IMR-90 (cell line): Measurements from ENCODE around the gene C12orf57. TPM values are rescaled to one million over a fixed set of nuclear protein-coding genes. Genes with fewer than 3 reads are reported as not detected.

Experiments used
- ATAC-seq: fragments of 200-7000 bp; cut with Tn5 transposase; 2 replicates; pipeline ENCODE4 v1.9.1; 2020; ENCODE audit warnings: low read depth, mild to moderate bottlenecking, moderate library complexity
- BruUV-seq: library from RNA; stranded (reverse); fragments of 400-500 nt; replicated peaks from 2 replicates; lab custom pipeline; 2021; lab: Mats Ljungman, UMichigan
- CTCF ChIA-PET: fragments of 300-600 bp; formaldehyde crosslinking; extraction: SDS; loops from one replicate; lab custom pipeline; 2021; ENCODE audit warnings: antibody characterized with exemption; lab: Yijun Ruan, JAX
- POLR2A ChIA-PET: fragments of 300-600 bp; sonication (Branson Sonifier 250); formaldehyde crosslinking; loops from one replicate; lab custom pipeline; 2022; ENCODE audit warnings: antibody characterized with exemption; ENCODE audit not compliant: unreplicated experiment; lab: Charles Lee
- DNase-seq: peaks from one replicate; pipeline ENCODE4 v3.0.0; 2013
- H2AFZ ChIP-seq: replicated peaks from 2 replicates; pipeline ENCODE3; 2013; ENCODE audit warnings: low read length, mild to moderate bottlenecking; ENCODE audit not compliant: poor library complexity
- H2AK5ac ChIP-seq: 2 replicates; pipeline ENCODE4 v1.6.1; 2013; ENCODE audit warnings: low read depth, low read length, inconsistent platforms
- H2AK9ac ChIP-seq: replicated peaks from 2 replicates; pipeline ENCODE3; 2013; ENCODE audit warnings: mild to moderate bottlenecking, low read depth, low read length, moderate library complexity; ENCODE audit not compliant: poor library complexity
- H2BK120ac ChIP-seq: 2 replicates; pipeline ENCODE4 v1.6.1; 2013; ENCODE audit warnings: low read depth, low read length, inconsistent platforms
- H2BK15ac ChIP-seq: 3 replicates; pipeline ENCODE4 v1.6.1; 2013; ENCODE audit warnings: low read depth, low read length, inconsistent platforms
- H2BK20ac ChIP-seq: 2 replicates; pipeline ENCODE4 v1.6.1; 2013; ENCODE audit warnings: low read depth, mild to moderate bottlenecking, inconsistent platforms, low read length, moderate library complexity
- H2BK5ac ChIP-seq: 2 replicates; pipeline ENCODE4 v1.6.1; 2013; ENCODE audit warnings: mild to moderate bottlenecking, low read depth, low read length, inconsistent platforms; ENCODE audit not compliant: poor library complexity, severe bottlenecking
- H3K14ac ChIP-seq: replicated peaks from 2 replicates; pipeline ENCODE4 v1.6.1; 2013; ENCODE audit warnings: low read depth, low read length, inconsistent platforms
- H3K18ac ChIP-seq: 2 replicates; pipeline ENCODE4 v1.6.1; 2013; ENCODE audit warnings: low read depth, low read length, control low read depth
- H3K23ac ChIP-seq: 2 replicates; pipeline ENCODE4 v1.6.1; 2013; ENCODE audit warnings: low read depth, low read length, inconsistent platforms
- H3K27ac ChIP-seq: 2 replicates; pipeline ENCODE4 v1.5.1; 2013; ENCODE audit warnings: mild to moderate bottlenecking, control low read depth, low read length; ENCODE audit not compliant: insufficient read depth
- H3K27me3 ChIP-seq: 2 replicates; pipeline ENCODE4 v1.6.1; 2013; ENCODE audit warnings: low read length; ENCODE audit not compliant: control insufficient read depth, insufficient read depth
- H3K36me3 ChIP-seq: 2 replicates; pipeline ENCODE4 v1.6.1; 2013; ENCODE audit warnings: low read length, mixed read lengths; ENCODE audit not compliant: control insufficient read depth, insufficient read depth
- H3K4ac ChIP-seq: 2 replicates; pipeline ENCODE4 v1.6.1; 2013; ENCODE audit warnings: low read depth, low read length, inconsistent platforms
- H3K4me1 ChIP-seq: 2 replicates; pipeline ENCODE4 v1.6.1; 2013; ENCODE audit warnings: low read length, mixed read lengths; ENCODE audit not compliant: control insufficient read depth, insufficient read depth
- H3K4me2 ChIP-seq: 2 replicates; pipeline ENCODE4 v1.6.1; 2013; ENCODE audit warnings: low read depth, mild to moderate bottlenecking, control low read depth, low read length, moderate library complexity
- H3K4me3 ChIP-seq: 2 replicates; pipeline ENCODE4 v1.5.1; 2013; ENCODE audit warnings: low read depth, mild to moderate bottlenecking, control low read depth, low read length, moderate library complexity; ENCODE audit not compliant: insufficient read depth
- H3K56ac ChIP-seq: 2 replicates; pipeline ENCODE4 v1.6.1; 2013; ENCODE audit warnings: low read length, inconsistent platforms; ENCODE audit not compliant: insufficient read depth; ENCODE audit errors: extremely low read depth
- H3K79me1 ChIP-seq, 2 experiments: 2 replicates each; pipeline ENCODE4 v1.6.1; 2013; ENCODE audit warnings: low read length in 2 of 2, inconsistent platforms in 1 of 2, low read depth in 1 of 2
- H3K9ac ChIP-seq: 2 replicates; pipeline ENCODE4 v1.6.1; 2013; ENCODE audit warnings: low read depth, low read length, control low read depth
- H3K9me1 ChIP-seq: 2 replicates; pipeline ENCODE4 v1.6.1; 2013; ENCODE audit warnings: low read length, inconsistent platforms; ENCODE audit not compliant: insufficient read depth
- H3K9me3 ChIP-seq: 2 replicates; pipeline ENCODE4 v1.6.1; 2013; ENCODE audit warnings: low read length; ENCODE audit not compliant: control insufficient read depth, insufficient read depth
- H4K20me1 ChIP-seq: 2 replicates; pipeline ENCODE4 v1.6.1; 2013; ENCODE audit warnings: low read length, inconsistent platforms; ENCODE audit not compliant: insufficient read depth
- H4K5ac ChIP-seq: 2 replicates; pipeline ENCODE4 v1.6.1; 2013; ENCODE audit warnings: mild to moderate bottlenecking, low read depth, low read length, control low read depth
- H4K8ac ChIP-seq, 2 experiments: 2 replicates each; pipeline ENCODE4 v1.6.1; 2013; ENCODE audit warnings: low read depth in 2 of 2, low read length in 2 of 2, control low read depth in 1 of 2, inconsistent platforms in 1 of 2
- H4K91ac ChIP-seq: 2 replicates; pipeline ENCODE4 v1.6.1; 2013; ENCODE audit warnings: low read depth, low read length, inconsistent platforms; ENCODE audit not compliant: insufficient read depth
- CEBPB ChIP-seq: IDR thresholded peaks from 2 replicates; pipeline ENCODE4 v1.6.1; 2012; ENCODE audit warnings: low read depth, low read length, improper control_type of control experiment
- CTCF ChIP-seq: conservative IDR thresholded peaks from 2 replicates; pipeline ENCODE4 v1.5.1; 2012; ENCODE audit warnings: mild to moderate bottlenecking, low read depth, low read length, improper control_type of control experiment
- ELK1 ChIP-seq: fragments of 150-350 bp; IDR thresholded peaks from 2 replicates; pipeline ENCODE4 v1.6.1; 2016; ENCODE audit warnings: low read depth, mild to moderate bottlenecking, low read length, moderate library complexity, borderline replicate concordance
- FOS ChIP-seq: fragments of 150-350 bp; IDR thresholded peaks from 2 replicates; pipeline ENCODE4 v1.6.1; 2016; ENCODE audit warnings: low read depth, low read length
- MAFK ChIP-seq: IDR thresholded peaks from 2 replicates; pipeline ENCODE4 v1.6.1; 2012; ENCODE audit warnings: low read depth, low read length, improper control_type of control experiment
- MAZ ChIP-seq: IDR thresholded peaks from 2 replicates; pipeline ENCODE4 v1.6.1; 2012; ENCODE audit warnings: low read depth, mild to moderate bottlenecking, low read length, improper control_type of control experiment, moderate library complexity, borderline replicate concordance
- NFE2L2 ChIP-seq: fragments of 150-350 bp; IDR thresholded peaks from 2 replicates; pipeline ENCODE4 v1.6.1; 2016; ENCODE audit warnings: low read depth, mild to moderate bottlenecking, low read length
- RAD21 ChIP-seq: IDR thresholded peaks from 2 replicates; pipeline ENCODE4 v1.6.1; 2012; ENCODE audit warnings: low read length, improper control_type of control experiment
- RCOR1 ChIP-seq: IDR thresholded peaks from 2 replicates; pipeline ENCODE4 v1.6.1; 2012; ENCODE audit warnings: mild to moderate bottlenecking, low read length, improper control_type of control experiment; ENCODE audit not compliant: insufficient replicate concordance
- WGBS, 2 experiments: methylation state at CpG; one replicate each; pipeline versions ENCODE4 v1.1.5 to v1.1.7; 2013; ENCODE audit warnings: missing lambda C conversion rate in 2 of 2; ENCODE audit not compliant: insufficient read length in 1 of 2; ENCODE audit errors: extremely low coverage in 2 of 2; 5-methylcytosine and 5-hydroxymethylcytosine counted together
- dilution Hi-C: fragments of 300-500 bp; cut with HindIII; formaldehyde crosslinking; loops from one replicate; pipeline ENCODE4 v1.14.3; 2018; ENCODE audit warnings: low sequenced_read_pairs; ENCODE audit not compliant: unreplicated experiment
- in situ Hi-C: fragments of 300-500 bp; cut with MboI; formaldehyde crosslinking; loops from 3 replicates; pipeline ENCODE4 v1.14.3; 2019; ENCODE audit warnings: low sequenced_read_pairs, inconsistent platforms, mixed read lengths
- intact Hi-C: fragments of 100-400 bp; cut with micrococcal nuclease; formaldehyde crosslinking; loops from 2 replicates; pipeline ENCODE4 v1.10.0; 2022
- polyA plus RNA-seq, 3 experiments: library from polyadenylated mRNA; depleted of rRNA; stranded (reverse); fragments of >200 nt; gene quantifications; 2 replicates each; pipeline ENCODE4 v1.2.3, GENCODE V29; 2012; ENCODE audit warnings: low replicate concordance in 1 of 3
- total RNA-seq: library from RNA; depleted of rRNA; stranded (reverse); fragments of >200 nt; gene quantifications from 2 replicates; pipeline ENCODE4 v1.2.3, GENCODE V29; 2012

C12orf57 gene
- total and polyA plus RNA-seq, 2 of the 4 experiments (the other 2 are of a cell fraction): 238 to 530 TPM

GRCh38 chr12:6951551-6952120 lies 7.8 kb downstream of the C12orf57 start:
- no peak overlapping the region for H4K5ac ChIP-seq
- dilution Hi-C loops (no loop called here), intact Hi-C loops (no loop called here), in situ Hi-C loops (no loop called here)
- no peak overlapping the region for H3K9ac ChIP-seq
- H3K56ac ChIP-seq: no peak overlapping the region
- no peak overlapping the region for H2BK5ac ChIP-seq
- H3K9me3 ChIP-seq: no peaks in the 10 kb centered on the region
- H3K79me1 ChIP-seq: no peaks in the 10 kb centered on the region
- POLR2A ChIA-PET: no interaction called here
- CTCF ChIA-PET: interaction anchor here (1.4 kb wide), 1 partner anchor 10 kb away, joined by 4 read pairs; no protein-coding TSS in a partner anchor
- H2AK5ac ChIP-seq: no peak overlapping the region
- no peak overlapping the region for H3K4me2 ChIP-seq
- 98% methylated on average over 9 of the region's 20 CpGs; no CpG with 5 or more reads in 1 of the 2 experiments for WGBS, 2 experiments
- TF ChIP-seq MAZ (no peak), FOS (no peak), NFE2L2 (no peak), MAFK (no peak), RAD21 (no peak), CTCF (no peak), CEBPB (no peak), RCOR1 (no peak), ELK1 (no peak)
- BruUV-seq: no TSS peak
- H2BK15ac ChIP-seq: no peak overlapping the region
- no peak overlapping the region for H2BK120ac ChIP-seq
- no peak overlapping the region for H3K4ac ChIP-seq
- no peak overlapping the region for H4K8ac ChIP-seq
- H4K91ac ChIP-seq: no peak overlapping the region
- H3K27me3 ChIP-seq: no peaks in the 10 kb centered on the region
- H2AK9ac ChIP-seq: peak overlapping the region; percentile 55
- no peak overlapping the region for H2BK20ac ChIP-seq
- H3K4me3 ChIP-seq: no peak overlapping the region
- no peak for ATAC-seq
- H3K23ac ChIP-seq: no peak overlapping the region
- no peak overlapping the region for H3K18ac ChIP-seq
- no peaks in the 10 kb centered on the region for H3K36me3 ChIP-seq
- no peaks in the 10 kb centered on the region for H3K9me1 ChIP-seq
- H3K14ac ChIP-seq: no peak overlapping the region
- DNase-seq: no peak
- 0 out of 2 replicates have a peak, but pooled peaks cover 2% of the 10 kb centered on the region for H3K4me1 ChIP-seq
- H2AFZ ChIP-seq: no peak overlapping the region
- no peaks in the 10 kb centered on the region for H4K20me1 ChIP-seq
- no peak overlapping the region for H3K27ac ChIP-seq
